ENCODE data around the gene MRGPRD.

The MRGPRD gene

DNA sequence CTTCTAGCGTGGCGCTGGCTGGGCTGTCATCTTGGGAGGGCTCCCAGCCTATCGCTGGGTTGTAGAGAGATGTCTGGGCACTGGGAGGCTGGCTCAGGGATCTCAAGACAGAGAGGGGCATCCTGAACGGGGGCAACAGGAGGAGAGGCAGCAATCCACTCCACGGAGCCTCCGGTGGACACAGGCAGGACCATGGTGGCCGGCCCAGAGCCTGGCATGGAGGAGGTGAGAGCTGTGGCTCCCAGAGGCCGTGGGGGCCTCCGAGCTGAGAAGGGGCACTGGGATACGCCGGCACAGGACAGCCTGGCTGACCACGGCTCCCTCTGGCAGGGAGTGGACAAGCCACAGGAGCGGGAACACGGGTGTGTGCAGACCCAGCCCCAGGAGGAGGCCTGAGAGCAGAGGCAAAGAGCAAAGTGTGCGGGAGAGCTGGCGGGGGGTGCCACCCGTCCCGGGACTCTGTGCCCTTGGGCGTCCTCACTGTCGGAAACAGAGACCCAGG, 23.1 kb upstream of the MRGPRD start:
- H3K27me3 Mint-ChIP-seq (ENCODE audit: low read depth, poor library complexity): peaks cover 10% of the 10 kb centered on the region
- TF ChIP-seq, protein P1, sequence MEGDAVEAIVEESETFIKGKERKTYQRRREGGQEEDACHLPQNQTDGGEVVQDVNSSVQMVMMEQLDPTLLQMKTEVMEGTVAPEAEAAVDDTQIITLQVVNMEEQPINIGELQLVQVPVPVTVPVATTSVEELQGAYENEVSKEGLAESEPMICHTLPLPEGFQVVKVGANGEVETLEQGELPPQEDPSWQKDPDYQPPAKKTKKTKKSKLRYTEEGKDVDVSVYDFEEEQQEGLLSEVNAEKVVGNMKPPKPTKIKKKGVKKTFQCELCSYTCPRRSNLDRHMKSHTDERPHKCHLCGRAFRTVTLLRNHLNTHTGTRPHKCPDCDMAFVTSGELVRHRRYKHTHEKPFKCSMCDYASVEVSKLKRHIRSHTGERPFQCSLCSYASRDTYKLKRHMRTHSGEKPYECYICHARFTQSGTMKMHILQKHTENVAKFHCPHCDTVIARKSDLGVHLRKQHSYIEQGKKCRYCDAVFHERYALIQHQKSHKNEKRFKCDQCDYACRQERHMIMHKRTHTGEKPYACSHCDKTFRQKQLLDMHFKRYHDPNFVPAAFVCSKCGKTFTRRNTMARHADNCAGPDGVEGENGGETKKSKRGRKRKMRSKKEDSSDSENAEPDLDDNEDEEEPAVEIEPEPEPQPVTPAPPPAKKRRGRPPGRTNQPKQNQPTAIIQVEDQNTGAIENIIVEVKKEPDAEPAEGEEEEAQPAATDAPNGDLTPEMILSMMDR (IDR thresholded peaks at IDR 0.05): no peak
- H3K4me1 Mint-ChIP-seq: peaks cover 51% of the 10 kb centered on the region
- H3K27ac Mint-ChIP-seq: no peak overlapping the region
- no peaks in the 10 kb centered on the region for H3K9me3 Mint-ChIP-seq
- H3K4me3 Mint-ChIP-seq: no peak overlapping the region
- no peak for DNase-seq
- no peaks in the 10 kb centered on the region for H3K36me3 Mint-ChIP-seq (ENCODE audit: low read depth)

DNA sequence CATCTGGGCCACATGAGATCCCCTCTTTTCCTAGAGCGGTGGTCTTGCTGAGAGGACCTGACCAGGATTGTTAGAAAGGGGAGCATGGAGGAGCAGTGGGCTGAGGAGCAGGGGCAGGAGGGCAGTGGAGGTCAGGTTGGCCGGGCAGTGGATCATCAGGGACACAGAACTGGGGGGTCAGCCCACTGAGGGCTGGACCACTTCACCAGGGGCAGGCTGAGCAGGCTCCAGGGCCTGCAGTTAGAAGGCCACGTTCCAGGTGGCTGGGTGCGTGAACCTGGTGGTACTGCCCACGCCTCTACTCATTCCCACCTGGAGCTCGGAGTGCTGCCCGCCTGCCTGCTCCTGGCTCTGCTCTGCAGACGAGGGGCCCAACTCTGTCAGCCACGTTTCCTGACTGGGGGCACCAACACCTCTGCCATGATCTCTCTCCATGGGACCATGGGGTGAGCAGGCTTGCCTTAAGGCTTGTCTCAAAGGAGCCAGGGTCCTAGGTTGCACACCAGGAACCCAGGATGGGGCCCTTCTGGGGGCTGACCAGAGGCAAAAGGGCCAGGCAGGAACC, 22.6 kb upstream of the MRGPRD start:
- TF ChIP-seq, protein P1 (IDR thresholded peaks at IDR 0.05): no peak
- no peak overlapping the region for H3K27ac Mint-ChIP-seq
- H3K27me3 Mint-ChIP-seq (ENCODE audit: low read depth, poor library complexity): peaks cover 11% of the 10 kb centered on the region

DNA sequence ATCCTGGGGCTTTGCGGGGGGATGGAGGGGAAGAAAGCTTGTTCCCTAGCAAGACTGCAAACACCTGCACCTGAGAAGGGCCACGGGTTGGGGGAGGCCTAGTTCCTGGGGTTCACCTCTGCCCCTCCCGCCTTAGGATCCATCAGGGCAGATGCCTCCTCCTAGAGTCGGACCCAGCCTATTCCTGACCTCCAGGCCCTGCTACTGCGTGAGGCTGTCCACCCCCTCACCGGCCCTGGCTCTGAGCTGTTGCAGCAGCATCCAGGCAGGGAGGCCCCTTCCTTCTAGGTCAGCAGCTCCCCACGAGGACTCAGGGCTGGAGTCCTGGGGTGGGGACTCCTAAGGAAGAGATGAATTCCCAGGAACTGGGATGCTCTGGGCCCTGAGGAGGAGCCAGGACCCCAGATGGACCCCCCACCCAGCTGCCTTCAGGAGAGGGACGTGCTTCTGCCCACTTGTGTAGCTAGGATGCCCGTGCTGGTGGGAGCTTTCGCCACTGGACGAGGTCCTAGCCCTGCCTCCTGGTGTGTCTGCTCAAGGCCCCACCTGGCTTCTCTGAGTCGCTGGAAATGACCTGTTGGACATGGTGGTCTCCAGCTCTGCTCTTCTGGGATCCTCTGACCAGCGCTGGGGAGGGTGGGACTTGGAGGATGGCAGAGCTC, 21.9 kb upstream of the MRGPRD start:
- H3K9me3 Mint-ChIP-seq: no peaks in the 10 kb centered on the region
- peaks cover 50% of the 10 kb centered on the region for H3K4me1 Mint-ChIP-seq
- DNase-seq: no peak
- H3K4me3 Mint-ChIP-seq: no peak overlapping the region
- H3K27me3 Mint-ChIP-seq (ENCODE audit: low read depth, poor library complexity): peaks cover 13% of the 10 kb centered on the region
- H3K36me3 Mint-ChIP-seq (ENCODE audit: low read depth): no peaks in the 10 kb centered on the region
- no peak overlapping the region for H3K27ac Mint-ChIP-seq
- TF ChIP-seq, protein P1 (IDR thresholded peaks at IDR 0.05): no peak

More for the DNA sequence above, 22.6 kb upstream of the MRGPRD start:
- no peak for DNase-seq
- no peaks in the 10 kb centered on the region for H3K9me3 Mint-ChIP-seq
- no peaks in the 10 kb centered on the region for H3K36me3 Mint-ChIP-seq (ENCODE audit: low read depth)
- peaks cover 51% of the 10 kb centered on the region for H3K4me1 Mint-ChIP-seq
- H3K4me3 Mint-ChIP-seq: no peak overlapping the region

DNA sequence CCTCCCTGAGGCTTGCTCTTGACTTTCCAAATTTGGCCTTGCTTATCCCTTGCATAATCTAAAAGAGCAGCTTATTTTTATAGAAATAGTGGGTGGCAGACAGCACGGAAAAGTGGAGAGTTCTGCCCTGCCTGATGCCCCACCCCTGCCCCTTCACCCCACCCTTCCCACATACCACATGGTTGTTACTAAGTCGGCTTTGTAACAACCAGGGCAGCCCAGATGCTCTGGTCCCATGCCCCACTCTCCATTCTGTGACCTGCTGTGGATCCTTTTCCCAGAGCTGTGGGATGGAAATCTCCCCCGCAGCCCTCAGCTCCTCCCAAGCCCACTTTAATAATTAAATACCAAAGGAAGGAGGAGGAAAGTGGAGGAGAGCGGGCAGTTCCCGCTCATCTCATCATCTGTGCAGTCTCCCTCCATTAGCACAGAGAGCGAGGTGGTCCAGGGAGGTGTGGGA, 21.4 kb upstream of the MRGPRD start:
- no peaks in the 10 kb centered on the region for H3K36me3 Mint-ChIP-seq (ENCODE audit: low read depth)
- H3K4me1 Mint-ChIP-seq: peaks cover 45% of the 10 kb centered on the region
- TF ChIP-seq, protein P1 (IDR thresholded peaks at IDR 0.05): no peak
- no peak overlapping the region for H3K4me3 Mint-ChIP-seq
- DNase-seq: no peak
- H3K27ac Mint-ChIP-seq: no peak overlapping the region
- peaks cover 13% of the 10 kb centered on the region for H3K27me3 Mint-ChIP-seq (ENCODE audit: low read depth, poor library complexity)
- no peaks in the 10 kb centered on the region for H3K9me3 Mint-ChIP-seq

DNA sequence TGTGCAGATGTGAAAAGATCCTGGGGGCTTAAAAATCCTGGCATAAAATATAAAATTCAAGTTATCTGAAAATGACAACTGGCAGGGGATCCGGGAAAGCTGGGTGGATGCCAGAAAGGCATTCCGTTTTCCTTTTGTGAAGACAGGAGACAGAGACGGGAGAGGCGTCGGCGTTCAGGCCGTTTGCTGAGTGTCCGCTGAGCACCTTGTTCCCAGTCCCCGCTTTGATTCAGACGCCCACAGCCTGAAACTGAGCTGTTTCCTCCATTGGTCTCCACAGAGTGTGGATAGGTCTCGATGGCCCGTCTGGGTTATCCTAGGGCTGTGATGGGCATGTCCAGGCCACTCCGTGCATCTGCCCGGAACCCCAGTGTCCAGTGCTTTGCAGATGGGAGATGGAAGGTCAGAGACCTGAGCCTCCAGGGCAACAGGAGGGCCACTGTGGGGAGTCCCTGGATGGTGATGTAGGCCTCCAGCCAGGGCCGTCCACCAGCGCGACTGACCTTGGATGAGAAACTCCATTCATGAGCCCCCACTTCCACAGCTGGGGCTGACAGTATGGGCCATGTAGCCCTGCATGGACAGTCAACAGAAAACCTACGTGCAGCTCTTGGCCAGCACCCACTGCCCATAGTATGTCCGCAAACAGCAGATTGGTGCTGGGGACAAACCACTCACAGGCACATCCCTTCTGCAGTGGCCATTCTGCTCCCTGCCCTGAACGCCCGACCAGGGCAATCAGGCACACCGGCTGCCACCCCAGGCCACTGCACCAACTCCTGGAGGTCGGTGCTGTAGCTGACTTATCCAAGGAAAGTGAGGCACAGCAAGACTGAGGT, 20.7 kb upstream of the MRGPRD start:
- no peaks in the 10 kb centered on the region for H3K9me3 Mint-ChIP-seq
- TF ChIP-seq, protein P1 (IDR thresholded peaks at IDR 0.05): no peak
- no peak overlapping the region for H3K27ac Mint-ChIP-seq
- no peak for DNase-seq
- H3K36me3 Mint-ChIP-seq (ENCODE audit: low read depth): no peaks in the 10 kb centered on the region
- H3K27me3 Mint-ChIP-seq (ENCODE audit: low read depth, poor library complexity): peaks cover 13% of the 10 kb centered on the region
- no peak overlapping the region for H3K4me3 Mint-ChIP-seq
- H3K4me1 Mint-ChIP-seq: peaks cover 38% of the 10 kb centered on the region

All from nephron progenitor cell (in vitro differentiated cells).